Naive thymus-derived CD4-positive, alpha-beta T cell (primary cell): Measurements from ENCODE around the gene HNRNPL. TPM values are rescaled to one million over a fixed set of nuclear protein-coding genes. Genes with fewer than 3 reads are reported as not detected.
"Not testable (repeated sequence)": the region's sequence is repeated elsewhere in the genome, so short reads cannot be mapped to it uniquely, and the experiment has no call there.

ENCODE experiments used
- ATAC-seq: fragments of 150-1000 bp; cut with Tn5 transposase; 2 replicates; pipeline ENCODE4 v1.10.0; 2021; ENCODE audit warnings: mild to moderate bottlenecking, moderate library complexity
- CTCF ChIA-PET: fragments of 350-600 bp; sonication (Branson Sonifier 250); formaldehyde crosslinking; loops from one replicate; lab custom pipeline; 2021; ENCODE audit warnings: antibody characterized with exemption; lab: Charles Lee
- POLR2A ChIA-PET: fragments of 350-600 bp; sonication (Branson Sonifier 250); formaldehyde crosslinking; loops from one replicate; lab custom pipeline; 2021; ENCODE audit warnings: antibody characterized with exemption, inconsistent platforms; lab: Charles Lee
- DNase-seq, 9 donors: peaks; one replicate each; pipeline versions ENCODE4 v3.0.0 to v3.0.0-alpha.2; 2020 to 2022; ENCODE audit warnings: mixed read lengths in 1 of 9
- H3K27ac ChIP-seq: one replicate; pipeline ENCODE4 v1.7.0; 2013; ENCODE audit warnings: mild to moderate bottlenecking, low read depth, low read length, moderate library complexity
- H3K27me3 ChIP-seq, 2 donors: one replicate each; pipeline ENCODE4 v1.7.0; 2013; ENCODE audit warnings: low read length in 2 of 2, mild to moderate bottlenecking in 2 of 2, moderate library complexity in 2 of 2; ENCODE audit not compliant: control insufficient read depth in 2 of 2, insufficient read depth in 2 of 2
- H3K36me3 ChIP-seq, 3 experiments: 1 replicate in 2 of 3; 2 replicates in 1 of 3; pipeline ENCODE4 v1.7.0; 2013; ENCODE audit warnings: low read length in 3 of 3, mild to moderate bottlenecking in 3 of 3, moderate library complexity in 1 of 3; ENCODE audit not compliant: insufficient read depth in 3 of 3, control insufficient read depth in 2 of 3
- H3K4me1 ChIP-seq, 2 donors: one replicate each; pipeline ENCODE4 v1.7.0; 2013; ENCODE audit warnings: low read length in 2 of 2, mild to moderate bottlenecking in 2 of 2, moderate library complexity in 1 of 2; ENCODE audit not compliant: control insufficient read depth in 2 of 2, insufficient read depth in 2 of 2
- H3K4me3 ChIP-seq: 2 replicates; pipeline ENCODE4 v1.7.0; 2013; ENCODE audit warnings: mild to moderate bottlenecking, low read length
- H3K9me3 ChIP-seq, 3 experiments: 1 replicate in 2 of 3; 2 replicates in 1 of 3; pipeline ENCODE4 v1.7.0; 2013; ENCODE audit warnings: low read length in 3 of 3; ENCODE audit not compliant: control insufficient read depth in 2 of 3
- H3K27ac Mint-ChIP-seq, 9 donors: one replicate each; pipeline ENCODE4 v1.8.0; 2020 to 2022; ENCODE audit warnings: mixed read lengths in 9 of 9, mild to moderate bottlenecking in 8 of 9, moderate library complexity in 5 of 9, inconsistent platforms in 2 of 9
- H3K27me3 Mint-ChIP-seq, 5 donors: one replicate each; pipeline ENCODE4 v1.8.0; 2021 to 2022; ENCODE audit warnings: mixed read lengths in 5 of 5, mild to moderate bottlenecking in 1 of 5
- H3K36me3 Mint-ChIP-seq, 5 donors: one replicate each; pipeline ENCODE4 v1.8.0; 2020 to 2022; ENCODE audit warnings: mixed read lengths in 5 of 5, mild to moderate bottlenecking in 3 of 5, inconsistent platforms in 1 of 5
- H3K4me1 Mint-ChIP-seq, 7 donors: one replicate each; pipeline ENCODE4 v1.8.0; 2020 to 2022; ENCODE audit warnings: mixed read lengths in 7 of 7, mild to moderate bottlenecking in 3 of 7, inconsistent platforms in 1 of 7
- H3K4me3 Mint-ChIP-seq, 10 donors: one replicate each; pipeline ENCODE4 v1.8.0; 2020 to 2022; ENCODE audit warnings: mild to moderate bottlenecking in 10 of 10, mixed read lengths in 10 of 10, moderate library complexity in 6 of 10, inconsistent platforms in 2 of 10
- H3K9me3 Mint-ChIP-seq, 11 donors: one replicate each; pipeline ENCODE4 v1.8.0; 2020 to 2022; ENCODE audit warnings: mixed read lengths in 11 of 11, mild to moderate bottlenecking in 4 of 11, inconsistent platforms in 1 of 11, moderate library complexity in 1 of 11
- intact Hi-C, 2 donors: fragments of 100-400 bp; cut with micrococcal nuclease; formaldehyde crosslinking; loops; one replicate each; pipeline ENCODE4 v1.15.1; 2023
- polyA plus RNA-seq, 2 donors: library from polyadenylated mRNA; unstranded; fragments of 300-500 nt; fragmentation: Illumina TruSeq; gene quantifications; one replicate each; pipeline ENCODE4 v1.2.3, GENCODE V29; 2021
- total RNA-seq, 6 experiments: library from RNA in 5 of 6; stranded (reverse) in 5 of 6; gene quantifications; 1 replicate in 5 of 6; 2 replicates in 1 of 6; pipeline ENCODE4 v1.2.3 and lab custom pipeline; 2021 to 2026

HNRNPL gene
- total and polyA plus RNA-seq, 7 experiments from 2014 or later, result 70.6 to 539 (median 349) TPM

DNA sequence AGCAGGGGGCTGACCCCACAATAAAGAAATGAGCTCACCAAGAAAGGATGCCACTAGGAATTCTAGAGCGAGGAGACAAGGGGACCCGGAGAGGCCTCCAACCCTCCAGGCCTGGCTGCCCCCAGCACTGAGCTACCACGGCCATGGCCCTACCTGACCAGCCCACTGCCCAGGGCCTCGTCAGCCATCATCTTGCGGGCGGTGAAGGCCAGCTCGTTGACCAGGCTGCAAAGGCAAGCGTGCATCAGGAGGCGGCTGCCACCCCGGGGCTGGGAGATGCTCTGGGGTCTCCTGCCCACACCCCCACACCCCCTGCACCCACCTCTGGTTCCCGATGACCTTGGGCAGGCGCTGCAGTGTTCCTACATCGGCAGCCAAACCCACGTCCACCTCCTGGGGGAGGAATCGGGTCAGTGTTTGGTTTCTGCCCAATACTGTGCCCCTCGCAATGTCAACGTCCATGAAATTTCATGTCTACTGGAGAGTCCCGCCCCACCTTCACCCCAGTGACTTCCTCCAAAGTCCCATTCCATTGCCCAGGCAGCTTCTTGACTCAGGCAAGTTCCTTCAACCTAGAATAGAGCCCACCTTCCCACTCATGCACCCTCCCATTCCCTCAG, 33.5 kb downstream of the HNRNPL start:
- DNase-seq (no peak), ATAC-seq (no peak)
- no peaks in the 10 kb centered on the region for H3K4me1 ChIP-seq
- Mint-ChIP-seq H3K4me3 (no peak overlapping the region), H3K9me3 (no peaks in the 10 kb centered on the region), H3K36me3 (peaks cover 4 to 16% (median 7%) of the 10 kb centered on the region in 5 donors), H3K27ac (no peak overlapping the region), H3K4me1 (peaks cover 2 to 14% (median 6%) of the 10 kb centered on the region in 7 donors), H3K27me3 (no peaks in the 10 kb centered on the region)
- H3K36me3 ChIP-seq, result peaks cover 4 to 46% (median 19%) of the 10 kb centered on the region in 3 experiments
- H3K9me3 ChIP-seq, result no peaks in the 10 kb centered on the region
- intact Hi-C loops, result no loop called here
- no peaks in the 10 kb centered on the region for H3K27me3 ChIP-seq
- H3K27ac ChIP-seq, result no peak overlapping the region
- ChIA-PET POLR2A (no interaction called here), CTCF (no interaction called here)
- H3K4me3 ChIP-seq, result no peak overlapping the region

- Histone ChIP-seq H3K4me3 (no peak overlapping the region), H3K27ac (no peak overlapping the region), H3K4me1 (no peaks in the 10 kb centered on the region), H3K9me3 (no peaks in the 10 kb centered on the region), H3K27me3 (no peaks in the 10 kb centered on the region), H3K36me3 (peaks cover 4 to 39% (median 19%) of the 10 kb centered on the region in 3 experiments)
- ChIA-PET CTCF (no interaction called here), POLR2A (no interaction called here)
- Mint-ChIP-seq H3K4me1 (peaks cover 0 to 5% (median under 1%) of the 10 kb centered on the region in 7 donors), H3K27ac (peak overlapping the region in 1 of 9 donors; percentile 38), H3K9me3 (no peaks in the 10 kb centered on the region), H3K27me3 (no peaks in the 10 kb centered on the region), H3K4me3 (no peak overlapping the region), H3K36me3 (peaks cover under 1 to 13% (median 4%) of the 10 kb centered on the region in 5 donors)
- ATAC-seq (no peak), DNase-seq (no peak)
- intact Hi-C loops, result no loop called here
Measured at GRCh38 chr19:38815059-38816001, 34.5 kb downstream of the HNRNPL start.

- ChIA-PET POLR2A (interaction anchor here (1.0 to 1.1 kb wide), 2 partner anchors 35 to 38 kb away, joined by 3 to 5 read pairs; no protein-coding TSS in a partner anchor), CTCF (interaction anchor here (0.9 kb wide), 1 partner anchor 9 kb away, joined by 3 read pairs; no protein-coding TSS in a partner anchor)
- H3K9me3 Mint-ChIP-seq, H3K27me3 ChIP-seq, H3K27ac ChIP-seq, H3K27me3 Mint-ChIP-seq, ATAC-seq, H3K27ac Mint-ChIP-seq, intact Hi-C loops, H3K4me1 Mint-ChIP-seq, H3K4me3 ChIP-seq, H3K9me3 ChIP-seq, H3K4me1 ChIP-seq, DNase-seq, H3K4me3 Mint-ChIP-seq: not testable (repeated sequence)
- H3K36me3 Mint-ChIP-seq, result peaks cover 0 to 13% (median 4%) of the 10 kb centered on the region in 5 donors
- H3K36me3 ChIP-seq, result peaks cover 4 to 34% (median 19%) of the 10 kb centered on the region in 3 experiments
Measured at GRCh38 chr19:38813932-38814331, 35.9 kb downstream of the HNRNPL start.

GRCh38 chr19:38813323-38813722, 36.5 kb downstream of the HNRNPL start:
- ATAC-seq, result no peak
- Mint-ChIP-seq H3K27ac (peak overlapping the region in 2 of 9 donors; percentile 9 to 14), H3K36me3 (peaks cover 0 to 13% (median 4%) of the 10 kb centered on the region in 5 donors), H3K9me3 (no peaks in the 10 kb centered on the region), H3K4me1 (peaks cover 0 to 2% (median 0%) of the 10 kb centered on the region in 7 donors), H3K27me3 (no peaks in the 10 kb centered on the region), H3K4me3 (no peak overlapping the region)
- Histone ChIP-seq H3K27me3 (no peaks in the 10 kb centered on the region), H3K4me1 (no peaks in the 10 kb centered on the region), H3K4me3 (no peak overlapping the region), H3K36me3 (peaks cover 4 to 34% (median 19%) of the 10 kb centered on the region in 3 experiments), H3K9me3 (no peaks in the 10 kb centered on the region), H3K27ac (no peak overlapping the region)
- CTCF ChIA-PET, result interaction anchor here (0.9 kb wide), 1 partner anchor 9 kb away, joined by 3 read pairs; no protein-coding TSS in a partner anchor
- POLR2A ChIA-PET, result interaction anchor here (1.0 to 1.1 kb wide), 2 partner anchors 36 to 38 kb away, joined by 3 to 5 read pairs; no protein-coding TSS in a partner anchor
- intact Hi-C loops, result no loop called here
- DNase-seq, result no peak

DNA sequence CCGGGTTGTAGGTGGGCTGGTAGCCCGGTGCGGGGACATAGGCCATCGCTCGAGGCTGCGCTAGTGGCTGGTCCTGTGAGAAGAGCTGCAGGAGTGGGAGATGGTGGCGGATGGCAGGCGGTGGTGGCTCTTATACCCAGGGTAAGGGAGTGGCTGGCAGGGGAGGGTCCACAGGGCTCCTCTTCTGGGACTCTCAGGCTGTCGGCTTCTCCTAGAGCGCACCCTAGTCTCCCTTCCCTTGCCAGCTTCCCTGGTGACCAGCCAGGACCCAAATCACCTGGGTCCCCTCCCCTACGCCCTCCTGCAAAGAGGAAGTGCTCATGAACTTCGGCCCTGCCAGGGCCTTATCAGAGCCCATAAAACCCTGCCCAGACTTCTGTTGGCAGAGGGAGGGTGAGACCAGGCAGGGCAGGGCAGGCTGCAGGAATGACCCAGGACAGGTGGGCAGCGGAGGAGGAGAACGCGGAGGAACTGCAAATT, 36.9 kb downstream of the HNRNPL start, which contains the start of gene LGALS4:
LGALS4 (minus strand) TSS at position 105 of the 480 bp plus-strand sequence; CDS start at position 46, 59 bp downstream.
- ATAC-seq, result no peak
- ChIA-PET CTCF (no interaction called here), POLR2A (interaction anchor here (1.0 kb wide), 1 partner anchor 36 kb away, joined by 5 read pairs; no protein-coding TSS in a partner anchor)
- no peaks in the 10 kb centered on the region for H3K27me3 ChIP-seq
- no peak within 1 kb of the TSS for H3K4me3 ChIP-seq
- DNase-seq, result no peak
- no peaks in the 10 kb centered on the region for H3K27me3 Mint-ChIP-seq
- H3K4me1 Mint-ChIP-seq, result peaks cover 0 to 4% (median 0%) of the 10 kb centered on the region in 7 donors
- H3K4me3 Mint-ChIP-seq, result no peak within 1 kb of the TSS
- no peaks in the 10 kb centered on the region for H3K4me1 ChIP-seq
- no peak within 1 kb of the TSS for H3K27ac ChIP-seq
- H3K27ac Mint-ChIP-seq, result peak within 1 kb of the TSS in 2 of 9 donors; percentile 9 to 14
- H3K9me3 Mint-ChIP-seq, result no peaks in the 10 kb centered on the region
- peaks cover 4 to 30% (median 17%) of the 10 kb centered on the region in 3 experiments for H3K36me3 ChIP-seq
- H3K36me3 Mint-ChIP-seq, result peaks cover 0 to 13% (median 7%) of the 10 kb centered on the region in 5 donors
- H3K9me3 ChIP-seq, result no peaks in the 10 kb centered on the region
- intact Hi-C loops, result no loop called here
